Measurements from ENCODE around the gene RASA3. TPM values are rescaled to one million over a fixed set of nuclear protein-coding genes. Genes with fewer than 3 reads are reported as not detected.

The RASA3 gene
- total and polyA plus RNA-seq, 2 of the 8 experiments (the other 6 are each of a cell fraction or from before 2014, with no cell fraction given): 7.5 to 21.9 TPM

DNA sequence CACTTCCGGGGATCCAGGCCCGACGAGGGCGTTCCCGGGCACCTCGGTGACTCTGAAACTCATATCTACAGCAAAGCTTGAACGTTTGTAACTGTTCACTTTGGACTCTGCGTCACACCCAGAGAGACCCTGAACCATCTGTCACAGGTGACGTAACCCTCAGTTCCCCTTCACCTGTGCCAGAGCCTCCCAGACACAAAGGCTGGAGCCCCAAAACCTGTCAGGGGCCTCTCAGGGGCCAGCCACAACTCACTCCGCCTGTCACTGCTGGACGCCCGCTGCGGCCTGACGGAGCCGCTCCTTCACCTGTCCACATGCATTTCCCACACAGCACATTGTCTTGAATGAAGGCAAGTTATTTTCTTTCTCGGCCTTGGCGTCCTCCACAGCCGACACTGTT lies 8.0 kb downstream of the RASA3 start:
- Histone ChIP-seq H3K36me3 (ENCODE audit: control insufficient read depth in 2 of 4, insufficient read depth in 4 of 4, low read length in 3 of 4) (no peaks in the 10 kb centered on the region), H3K9ac (replicated peaks in 1 of 4; ENCODE audit: extremely low read depth in 1 of 4, low read depth in 3 of 4, low read length in 3 of 4) (no peak overlapping the region), H4K5ac (ENCODE audit: insufficient read length, low read depth, low read length) (no peak overlapping the region), H2BK12ac (ENCODE audit: low read depth, low read length) (no peak overlapping the region), H2BK120ac (replicated peaks; ENCODE audit: low read depth, low read length) (no peak overlapping the region), H4K20me1 (replicated peaks in 1 of 2; ENCODE audit: control insufficient read depth in 1 of 2, insufficient read depth in 2 of 2, low read length in 2 of 2) (peaks cover 2 to 10% of the 10 kb centered on the region in 2 experiments), H3K27me3 (replicated peaks in 1 of 4; ENCODE audit: control insufficient read depth in 3 of 4, extremely low read depth in 1 of 4, insufficient read depth in 3 of 4, low read length in 3 of 4) (no peaks in the 10 kb centered on the region), H3K56ac (replicated peaks; ENCODE audit: insufficient read length, low read depth, low read length) (no peak overlapping the region), H3K9me3 (ENCODE audit: insufficient read depth in 2 of 2, low read depth in 1 of 2, low read length in 1 of 2) (no peaks in the 10 kb centered on the region), H3K4me1 (replicated peaks in 1 of 4; ENCODE audit: control insufficient read depth in 3 of 4, insufficient read depth in 4 of 4, low read length in 3 of 4) (peaks cover 7 to 19% (median 15%) of the 10 kb centered on the region in 4 experiments), H3K23me2 (ENCODE audit: low read depth, low read length) (no peaks in the 10 kb centered on the region), H4K8ac (ENCODE audit: extremely low read depth, insufficient read depth, low read length) (no peak overlapping the region), H3K4ac (replicated peaks; ENCODE audit: insufficient read length, low read depth, low read length) (no peak overlapping the region), H3K4me2 (ENCODE audit: insufficient read depth in 1 of 2, low read depth in 2 of 2, low read length in 2 of 2) (no peak overlapping the region), H3K79me1 (ENCODE audit: low read depth, low read length) (peaks cover 17% of the 10 kb centered on the region), H4K91ac (replicated peaks; ENCODE audit: insufficient read length, low read length) (no peak overlapping the region), H3K79me2 (ENCODE audit: control insufficient read depth in 1 of 2, insufficient read depth in 2 of 2, low read length in 2 of 2) (peaks cover 0 to 50% of the 10 kb centered on the region in 2 experiments; a peak in 3 of 4 replicates), H3K18ac (ENCODE audit: extremely low read depth, low read length) (no peak overlapping the region), H3K23ac (ENCODE audit: insufficient read length) (no peak overlapping the region), H3K4me3 (ENCODE audit: extremely low read depth in 1 of 4, insufficient read depth in 2 of 4, low read depth in 3 of 4, low read length in 4 of 4) (no peak overlapping the region), H2BK5ac (ENCODE audit: low read depth, low read length) (no peak overlapping the region), H2BK15ac (ENCODE audit: low read length) (no peak overlapping the region), H3K14ac (ENCODE audit: insufficient read length) (no peak overlapping the region), H2AK5ac (ENCODE audit: low read depth, low read length) (no peak overlapping the region), H3K27ac (ENCODE audit: low read depth, low read length) (no peak overlapping the region), H2AFZ (ENCODE audit: low read length) (no peak overlapping the region), H2BK20ac (ENCODE audit: low read length) (no peak overlapping the region)
- ChIA-PET POLR2A (ENCODE audit: partially characterized antibody) (no interaction called here), CTCF (ENCODE audit: partially characterized antibody) (interaction anchor here (0.6 kb wide), 1 partner anchor 52 kb away, joined by 3 read pairs; no protein-coding TSS in a partner anchor)
- no peak for TF ChIP-seq GABPA (IDR thresholded peaks at IDR 0.05; ENCODE audit: borderline replicate concordance, insufficient read depth, low read length)
- no peak for TF ChIP-seq CHD2 (IDR thresholded peaks at IDR 0.05; ENCODE audit: low read length)
- no peak for TF ChIP-seq POLR2AphosphoS5 (IDR thresholded peaks at IDR 0.05; ENCODE audit: low read depth, low read length)
- TF ChIP-seq EZH2 (IDR thresholded peaks at IDR 0.05; ENCODE audit: low read depth, low read length, severe bottlenecking): no peak
- TF ChIP-seq, protein P1, sequence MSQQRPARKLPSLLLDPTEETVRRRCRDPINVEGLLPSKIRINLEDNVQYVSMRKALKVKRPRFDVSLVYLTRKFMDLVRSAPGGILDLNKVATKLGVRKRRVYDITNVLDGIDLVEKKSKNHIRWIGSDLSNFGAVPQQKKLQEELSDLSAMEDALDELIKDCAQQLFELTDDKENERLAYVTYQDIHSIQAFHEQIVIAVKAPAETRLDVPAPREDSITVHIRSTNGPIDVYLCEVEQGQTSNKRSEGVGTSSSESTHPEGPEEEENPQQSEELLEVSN (IDR thresholded peaks at IDR 0.05): no peak
- no peak for TF ChIP-seq HDAC6 (IDR thresholded peaks at IDR 0.05; ENCODE audit: low read depth, low read length)
- no peak for TF ChIP-seq CHD1 (IDR thresholded peaks at IDR 0.05; ENCODE audit: low read depth, low read length)
- no peak for TF ChIP-seq CBX5 (IDR thresholded peaks at IDR 0.05; ENCODE audit: low read depth, low read length)
- no peak for TF ChIP-seq JUN (IDR thresholded peaks at IDR 0.05; ENCODE audit: low read depth, low read length)
- no peak for TF ChIP-seq SP4 (IDR thresholded peaks at IDR 0.05; ENCODE audit: low read length)
- no peak for TF ChIP-seq TEAD4 (IDR thresholded peaks at IDR 0.05; ENCODE audit: low read depth, low read length)
- TF ChIP-seq PHF8 (conservative IDR thresholded peaks at IDR 0.05; ENCODE audit: low read depth, low read length): no peak
- no peak for DNase-seq (ENCODE audit: low read depth in 1 of 2, low spot score in 2 of 2)
- no peak for FAIRE-seq
- 92% methylated on average over 18 of the region's 18 CpGs; no CpG with 5 or more reads in 1 of the 2 experiments for WGBS, 2 experiments (ENCODE audit: extremely low coverage in 1 of 2, insufficient coverage in 1 of 2, insufficient read length in 1 of 2, insufficient replicate concordance in 2 of 2, low coverage in 1 of 2, low lambda C conversion rate in 2 of 2, missing lambda C conversion rate in 1 of 2)
